HG02763 (cell line): Measurements from ENCODE around the gene THOC3.
"Not testable (repeated sequence)": the region's sequence is repeated elsewhere in the genome, so short reads cannot be mapped to it uniquely, and the experiment has no call there.

ENCODE experiments used
- ATAC-seq: cut with Tn5 transposase; IDR thresholded peaks from one replicate; pipeline ENCODE4 v1.9.1; 2021; ENCODE audit warnings: mild to moderate bottlenecking, moderate library complexity; ENCODE audit not compliant: unreplicated experiment

The THOC3 gene

GRCh38 chr5:175943253-175943652, 24.9 kb downstream of the THOC3 start:
- ATAC-seq: not testable (repeated sequence)

DNA sequence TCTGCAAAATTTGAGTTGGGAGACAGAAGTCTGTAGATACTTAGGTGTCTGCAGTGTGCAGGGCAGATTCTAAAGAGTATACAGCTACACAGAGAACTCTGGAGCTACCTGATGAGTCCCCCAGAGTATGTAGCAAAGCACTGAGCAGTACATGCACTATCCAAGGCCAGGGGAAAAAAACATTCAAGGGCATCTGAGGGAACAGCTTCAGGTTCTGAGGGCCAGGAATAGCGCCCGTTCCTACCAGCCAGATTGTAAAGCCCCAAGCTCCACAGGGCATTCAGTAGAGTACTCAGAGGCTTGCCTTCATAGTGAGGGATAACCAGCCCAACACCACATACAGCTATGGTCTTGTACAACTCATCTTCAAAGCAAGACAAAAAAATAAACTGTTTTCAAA, 27.5 kb downstream of the THOC3 start:
- ATAC-seq: not testable (repeated sequence)

DNA sequence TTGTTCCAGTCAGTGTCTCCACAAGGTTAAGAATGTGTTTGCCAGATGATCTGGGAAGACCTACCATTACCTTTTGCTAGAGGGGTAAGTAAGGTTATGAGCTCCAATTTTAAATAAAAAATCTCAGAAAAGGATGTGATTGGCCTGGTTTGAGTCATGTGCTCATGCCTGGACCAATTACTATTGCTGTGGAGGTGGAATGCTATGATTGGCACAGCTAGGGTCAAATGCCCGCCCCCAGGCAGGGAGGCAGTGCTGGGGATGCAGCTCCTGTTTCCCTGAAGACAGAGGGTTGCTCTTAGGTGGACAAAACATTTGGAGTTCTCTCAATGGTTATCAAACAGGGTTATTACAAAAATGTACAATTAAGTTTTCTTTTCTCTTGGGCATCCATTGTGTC, 29.6 kb downstream of the THOC3 start:
- not testable (repeated sequence) for ATAC-seq

- not testable (repeated sequence) for ATAC-seq
These were observed 39.4 kb downstream of the THOC3 start for GRCh38 chr5:175928752-175929151.

DNA sequence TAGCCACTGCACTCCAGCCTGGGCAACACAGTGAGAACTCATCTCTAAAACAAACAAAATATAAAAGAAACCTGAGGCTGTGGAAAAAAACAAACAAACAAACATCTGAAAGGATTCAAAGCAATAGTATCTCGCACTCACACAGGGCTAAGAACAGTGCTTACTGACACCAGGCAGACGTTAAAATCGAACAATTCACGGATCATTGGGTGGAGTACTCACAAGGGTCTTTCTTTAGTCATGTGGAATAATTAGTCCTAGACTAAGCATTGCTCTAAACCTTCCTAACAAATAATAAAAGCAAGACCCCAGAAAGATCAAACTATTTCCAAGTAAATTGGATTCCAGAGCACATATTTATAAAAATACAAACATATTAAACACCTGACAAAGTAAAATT, 43.0 kb downstream of the THOC3 start:
- ATAC-seq: not testable (repeated sequence)

- no peak for ATAC-seq
These were observed 45.8 kb downstream of the THOC3 start for GRCh38 chr5:175922192-175922885.

GRCh38 chr5:175921061-175921730, 46.9 kb downstream of the THOC3 start:
- ATAC-seq: no peak

GRCh38 chr5:175920231-175920811, 47.8 kb downstream of the THOC3 start:
- no peak for ATAC-seq

DNA sequence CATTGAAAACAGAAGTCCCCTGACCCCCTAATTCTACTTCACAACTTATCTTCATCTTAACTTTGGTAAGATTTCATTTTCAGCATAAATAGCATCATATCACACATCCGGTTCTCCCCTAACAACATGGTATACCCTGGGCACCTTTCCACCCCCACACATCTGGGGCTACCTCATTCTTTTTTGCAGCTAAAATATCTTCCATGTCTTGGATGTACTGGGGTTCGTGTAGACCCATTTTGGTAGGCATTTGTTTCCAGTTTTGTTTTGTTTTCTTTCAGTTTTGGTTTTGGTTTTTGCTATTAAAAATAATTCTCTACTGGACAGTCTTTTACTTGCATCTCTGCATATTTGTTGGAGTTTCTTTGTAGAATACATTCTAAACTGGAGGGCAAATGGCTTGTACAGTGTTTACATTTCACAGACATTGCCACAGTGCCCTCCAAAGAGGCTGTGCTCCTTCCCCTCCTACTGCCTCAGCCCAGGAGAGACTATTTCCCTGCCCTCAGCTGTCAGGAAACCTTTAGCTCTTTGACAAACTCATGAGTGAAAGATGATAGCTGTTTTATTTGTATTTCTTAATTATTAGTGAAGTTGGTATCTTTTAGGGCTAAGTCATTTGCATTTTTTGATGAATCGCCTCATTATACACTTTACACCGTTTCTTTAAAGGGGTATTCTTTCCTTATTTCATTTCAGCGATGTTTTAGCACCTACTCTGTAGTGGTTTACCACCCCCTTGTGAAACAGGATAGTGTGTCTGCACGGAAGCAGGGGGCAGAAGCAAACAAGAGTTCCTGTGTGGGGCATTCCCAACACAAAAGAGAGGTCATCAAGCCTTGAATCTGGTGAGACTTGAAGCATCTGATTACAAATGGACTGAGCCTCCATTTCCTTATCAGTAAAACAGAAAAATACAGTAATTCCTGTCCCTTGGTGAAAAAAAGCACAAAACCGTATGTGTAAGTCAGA, 52.8 kb downstream of the THOC3 start:
- ATAC-seq: not testable (repeated sequence)

DNA sequence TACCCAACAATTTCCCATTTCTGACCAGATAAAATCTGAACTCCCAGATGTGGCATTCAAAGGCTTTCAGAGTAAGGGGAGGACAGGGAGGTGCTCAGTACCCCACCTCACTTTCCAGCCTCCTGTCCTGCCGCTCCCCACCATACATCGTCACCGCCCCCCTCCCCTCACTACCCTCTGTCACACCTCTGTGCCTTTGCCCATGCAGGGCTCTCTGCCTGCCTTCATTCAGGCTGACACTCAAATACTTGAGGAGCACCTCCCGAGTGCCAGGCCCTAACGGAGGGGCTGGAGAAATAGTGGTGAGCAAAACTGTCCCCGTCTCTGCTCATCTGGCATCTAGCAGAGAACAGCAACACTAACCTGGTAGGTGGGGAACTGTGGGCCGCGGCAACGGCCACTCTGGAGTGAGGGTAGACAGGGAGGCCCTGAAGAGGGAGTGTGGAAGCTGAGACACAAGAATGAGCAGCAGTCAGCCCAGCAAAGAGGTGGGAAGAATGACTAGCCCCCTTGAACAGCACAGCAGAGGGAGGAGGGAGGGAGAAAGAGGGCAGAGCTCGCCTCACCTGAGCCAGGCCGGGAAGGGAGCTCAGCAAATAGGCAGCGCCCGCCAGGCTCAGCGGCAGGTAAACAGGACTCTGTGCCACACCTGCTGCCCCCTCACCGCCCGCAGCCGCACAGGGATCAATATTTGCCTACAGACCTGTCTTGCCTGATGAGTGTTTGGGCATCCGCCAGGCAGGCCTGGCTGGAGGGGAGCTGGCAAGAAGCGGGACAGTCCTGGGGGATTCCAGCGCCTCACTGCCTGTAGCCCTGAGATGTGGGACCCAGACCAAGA, 54.1 kb downstream of the THOC3 start:
- ATAC-seq: not testable (repeated sequence)

GRCh38 chr5:175910072-175910471, 58.0 kb downstream of the THOC3 start:
- not testable (repeated sequence) for ATAC-seq
